Activated CD4-positive, alpha-beta T cell treated with anti-CD3 and anti-CD28 coated beads, Interleukin-2, Interleukin-4, amounts not matched to agents 100 ng/mL and 50 ng/mL, durations not matched to agents 16 hours and 8 hours (primary cell): ENCODE results near the gene B4GALT2.

Source experiments
- DNase-seq: peaks from one replicate; pipeline ENCODE4 v3.0.0-alpha.2; 2020; ENCODE audit warnings: low spot score

B4GALT2 gene

DNA sequence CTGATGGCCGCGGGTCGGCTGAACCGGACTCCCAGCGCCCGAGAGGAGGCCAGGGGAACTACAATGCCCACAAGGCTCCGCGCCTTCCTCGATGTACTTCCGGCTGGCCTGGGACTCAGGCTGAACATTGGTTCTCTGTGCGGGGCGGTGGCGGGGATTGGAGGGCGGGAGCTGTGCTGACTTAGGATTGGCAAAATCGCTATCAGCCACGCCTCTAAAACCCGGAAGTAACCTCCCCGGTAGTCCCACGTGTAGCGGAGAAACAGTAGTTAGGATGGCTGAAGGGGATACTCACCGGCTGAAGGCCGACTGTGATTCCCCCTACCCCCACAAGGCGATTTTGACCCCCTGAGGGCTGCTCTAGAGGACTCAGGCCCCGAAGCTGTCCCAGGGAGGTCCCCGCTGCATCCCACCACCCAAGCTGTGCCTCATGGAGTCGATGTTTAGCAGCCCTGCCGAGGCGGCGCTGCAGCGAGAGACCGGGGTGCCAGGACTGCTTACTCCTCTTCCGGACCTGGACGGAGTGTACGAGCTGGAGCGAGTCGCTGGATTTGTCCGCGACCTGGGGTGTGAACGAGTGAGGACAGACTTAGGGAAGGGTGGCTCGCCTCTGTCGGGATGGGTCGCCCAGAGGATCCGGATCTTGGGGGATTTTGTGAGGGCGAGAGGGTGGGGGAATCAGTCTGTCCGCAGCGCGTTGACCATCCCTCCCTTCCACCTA is 9.1 kb upstream of the B4GALT2 start, which contains the start of gene DPH2:
TSS of gene DPH2 (plus strand) at position 265 of the 721 bp plus-strand sequence. CDS start at position 431, 166 bp downstream.
- DNase-seq, result peak; percentile 98

DNA sequence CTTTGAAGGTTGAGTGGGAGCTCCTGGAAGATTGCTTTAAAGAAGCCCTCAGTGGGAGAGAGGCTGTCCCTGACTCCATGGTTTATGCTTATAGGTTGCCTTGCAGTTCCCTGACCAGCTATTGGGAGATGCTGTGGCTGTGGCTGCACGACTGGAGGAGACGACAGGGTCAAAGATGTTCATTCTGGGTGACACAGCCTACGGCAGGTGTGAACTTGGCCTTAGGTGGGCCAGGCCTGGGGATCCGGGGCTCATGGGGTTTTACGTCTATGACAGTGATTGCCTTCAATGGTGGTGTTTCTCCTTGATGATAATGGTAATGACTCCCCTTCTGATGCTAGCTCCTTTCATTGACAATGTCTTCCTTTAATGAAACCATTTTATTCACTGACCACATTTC is 8.5 kb upstream of the B4GALT2 start:
- DNase-seq, result no peak

DNA sequence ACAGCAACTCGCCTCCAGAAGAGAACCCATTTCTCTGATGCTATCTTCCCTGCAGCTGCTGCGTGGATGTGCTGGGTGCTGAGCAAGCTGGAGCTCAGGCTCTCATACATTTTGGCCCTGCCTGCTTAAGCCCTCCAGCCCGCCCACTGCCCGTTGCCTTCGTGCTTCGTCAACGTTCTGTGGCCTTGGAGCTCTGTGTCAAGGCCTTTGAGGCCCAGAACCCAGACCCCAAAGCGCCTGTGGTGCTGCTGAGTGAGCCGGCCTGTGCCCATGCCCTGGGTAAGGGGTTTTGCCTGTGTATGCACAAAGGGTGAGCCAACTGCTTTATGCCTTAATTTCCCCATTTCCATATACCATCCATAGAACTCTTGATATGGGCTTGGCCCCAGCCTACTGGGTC is 8.1 kb upstream of the B4GALT2 start:
- no peak for DNase-seq

DNA sequence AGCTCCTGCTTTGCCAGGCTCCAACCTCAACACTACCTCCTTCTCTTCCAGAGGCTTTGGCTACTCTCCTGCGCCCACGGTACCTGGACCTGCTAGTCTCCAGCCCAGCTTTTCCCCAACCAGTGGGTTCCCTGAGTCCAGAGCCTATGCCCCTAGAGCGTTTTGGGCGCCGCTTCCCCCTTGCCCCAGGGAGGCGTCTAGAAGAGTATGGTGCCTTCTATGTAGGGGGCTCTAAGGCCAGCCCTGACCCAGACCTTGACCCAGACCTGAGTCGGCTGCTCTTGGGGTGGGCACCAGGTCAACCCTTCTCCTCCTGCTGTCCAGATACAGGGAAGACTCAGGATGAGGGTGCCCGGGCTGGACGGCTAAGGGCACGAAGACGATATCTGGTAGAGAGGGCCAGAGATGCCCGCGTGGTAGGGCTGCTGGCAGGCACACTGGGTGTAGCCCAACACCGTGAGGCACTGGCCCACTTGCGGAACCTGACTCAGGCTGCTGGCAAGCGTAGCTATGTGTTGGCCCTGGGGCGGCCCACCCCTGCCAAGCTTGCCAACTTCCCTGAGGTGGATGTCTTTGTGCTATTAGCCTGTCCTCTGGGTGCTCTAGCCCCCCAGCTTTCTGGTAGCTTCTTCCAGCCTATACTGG is 7.6 kb upstream of the B4GALT2 start:
- no peak for DNase-seq

DNA sequence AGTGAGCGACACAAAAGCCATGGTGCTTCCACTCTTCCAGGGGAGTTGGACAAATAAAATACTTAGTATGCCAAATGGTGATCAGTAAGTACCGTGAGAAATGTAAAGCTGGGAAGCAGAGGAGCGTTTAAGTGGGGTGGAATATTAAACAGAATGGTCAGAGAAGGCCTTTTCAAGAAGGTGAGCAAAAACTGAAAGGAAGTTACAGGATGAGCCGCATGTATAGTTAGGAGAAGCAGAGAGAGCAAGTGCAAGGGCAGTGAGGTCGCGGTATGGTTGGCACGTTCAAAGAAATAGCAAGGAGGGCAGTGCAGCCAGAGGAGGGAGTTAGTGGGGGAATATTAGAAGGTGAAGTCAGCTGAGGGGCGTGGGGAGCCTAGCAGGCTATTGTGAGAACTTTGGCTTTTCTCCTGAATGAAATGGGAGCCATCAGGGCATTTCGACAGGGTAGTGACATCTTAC is 5.0 kb upstream of the B4GALT2 start:
- DNase-seq, result no peak

DNA sequence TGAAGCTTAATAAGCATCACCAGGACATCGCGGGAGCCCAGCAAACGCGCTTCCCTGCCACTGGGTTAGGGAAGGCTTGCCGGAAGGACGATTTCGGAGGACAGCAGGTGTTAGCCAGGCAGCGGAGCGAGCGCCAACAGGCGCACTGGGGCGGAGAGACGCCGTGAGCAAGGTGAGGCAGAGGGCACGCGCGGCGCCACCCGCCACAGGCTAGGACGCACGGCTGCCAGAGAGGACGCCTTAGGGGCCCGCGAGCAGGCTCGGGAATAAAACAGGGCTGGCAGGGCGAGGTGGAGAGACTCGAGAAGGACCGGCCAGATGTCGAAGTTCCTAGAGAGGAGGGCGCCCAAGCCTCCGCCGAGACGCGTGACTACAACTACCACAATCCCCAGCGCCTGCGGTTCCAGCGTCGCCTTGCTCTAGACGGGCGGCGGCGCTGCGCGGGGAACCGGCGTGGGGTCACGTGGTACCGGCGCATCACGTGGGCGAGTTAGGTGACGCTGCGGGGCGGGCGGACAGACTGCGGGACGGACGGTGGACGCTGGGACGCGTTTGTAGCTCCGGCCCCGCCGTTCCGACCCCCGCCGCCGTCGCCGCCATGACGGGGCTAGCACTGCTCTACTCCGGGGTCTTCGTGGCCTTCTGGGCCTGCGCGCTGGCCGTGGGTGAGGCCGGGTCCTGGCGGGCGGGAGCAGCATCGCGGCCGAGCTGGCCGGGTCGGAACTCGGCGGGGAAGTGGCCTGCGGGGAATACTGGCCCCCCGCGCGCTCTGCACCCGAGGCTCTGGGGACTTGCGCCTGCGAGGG is 4.4 kb upstream of the B4GALT2 start, which contains the start of gene ATP6V0B:
TSS of gene ATP6V0B (plus strand) at position 518 of the 806 bp plus-strand sequence. CDS start at position 599, 81 bp downstream.
- peak; percentile 95 for DNase-seq

DNA sequence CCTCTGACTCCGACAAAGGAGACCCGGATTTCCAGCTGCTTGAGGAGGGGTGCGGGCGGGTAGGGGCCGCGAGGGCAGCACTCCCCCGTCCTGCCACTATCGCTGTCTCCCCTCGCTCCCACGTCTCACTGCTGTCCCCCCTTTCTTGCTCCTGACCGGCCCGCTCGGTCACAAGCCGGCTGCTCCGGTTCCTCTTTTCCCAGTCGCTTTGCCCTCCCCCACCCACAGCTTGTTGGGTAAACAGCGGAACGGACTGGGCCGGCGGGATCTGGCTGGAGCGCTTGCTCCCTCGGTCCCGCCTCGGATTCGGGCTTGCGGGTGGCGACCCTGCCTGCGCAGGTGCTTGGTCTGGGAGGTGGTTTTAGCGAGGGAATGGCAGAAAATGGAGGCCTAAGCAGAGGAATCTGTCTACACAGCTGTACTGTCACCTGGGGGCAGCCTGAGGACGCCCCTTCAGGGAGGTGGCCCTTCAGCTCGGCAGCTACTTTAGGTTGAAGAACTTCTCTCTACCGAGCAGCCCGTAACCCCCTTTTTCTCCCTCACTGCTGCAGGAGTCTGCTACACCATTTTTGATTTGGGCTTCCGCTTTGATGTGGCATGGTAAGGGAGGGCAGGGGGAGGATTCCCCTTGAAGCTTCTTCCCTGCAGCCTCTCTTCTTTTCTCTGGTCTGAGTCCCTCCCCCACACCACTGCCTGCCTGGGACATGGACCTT is 3.6 kb upstream of the B4GALT2 start:
- peak; percentile 24 for DNase-seq

DNA sequence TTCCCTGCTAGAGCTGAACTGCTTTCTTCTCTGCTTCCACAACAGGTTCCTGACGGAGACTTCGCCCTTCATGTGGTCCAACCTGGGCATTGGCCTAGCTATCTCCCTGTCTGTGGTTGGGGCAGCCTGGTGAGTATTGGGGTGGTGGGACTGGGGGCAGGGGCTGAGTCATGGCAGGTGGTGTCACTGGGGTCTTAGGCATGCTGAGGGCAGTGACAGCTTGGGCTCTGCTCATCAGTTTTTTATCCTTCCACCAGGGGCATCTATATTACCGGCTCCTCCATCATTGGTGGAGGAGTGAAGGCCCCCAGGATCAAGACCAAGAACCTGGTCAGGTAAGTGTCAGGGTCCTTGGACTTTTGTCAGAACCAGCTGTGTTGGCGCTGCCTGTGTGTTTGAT is 3.0 kb upstream of the B4GALT2 start:
- DNase-seq, result no peak

DNA sequence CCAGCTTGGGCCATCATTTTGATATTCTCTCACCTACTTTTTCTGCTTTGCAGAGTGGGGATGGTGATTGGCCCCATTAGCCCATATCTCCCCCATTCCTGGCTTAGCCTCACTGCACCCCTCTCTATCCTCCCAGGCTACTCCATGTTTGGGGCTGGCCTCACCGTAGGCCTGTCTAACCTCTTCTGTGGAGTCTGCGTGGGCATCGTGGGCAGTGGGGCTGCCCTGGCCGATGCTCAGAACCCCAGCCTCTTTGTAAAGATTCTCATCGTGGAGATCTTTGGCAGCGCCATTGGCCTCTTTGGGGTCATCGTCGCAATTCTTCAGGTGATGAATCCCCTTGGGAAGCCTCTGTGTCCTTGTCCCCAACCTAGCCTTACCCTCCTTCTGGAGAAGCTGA is 2.1 kb upstream of the B4GALT2 start:
- no peak for DNase-seq

DNA sequence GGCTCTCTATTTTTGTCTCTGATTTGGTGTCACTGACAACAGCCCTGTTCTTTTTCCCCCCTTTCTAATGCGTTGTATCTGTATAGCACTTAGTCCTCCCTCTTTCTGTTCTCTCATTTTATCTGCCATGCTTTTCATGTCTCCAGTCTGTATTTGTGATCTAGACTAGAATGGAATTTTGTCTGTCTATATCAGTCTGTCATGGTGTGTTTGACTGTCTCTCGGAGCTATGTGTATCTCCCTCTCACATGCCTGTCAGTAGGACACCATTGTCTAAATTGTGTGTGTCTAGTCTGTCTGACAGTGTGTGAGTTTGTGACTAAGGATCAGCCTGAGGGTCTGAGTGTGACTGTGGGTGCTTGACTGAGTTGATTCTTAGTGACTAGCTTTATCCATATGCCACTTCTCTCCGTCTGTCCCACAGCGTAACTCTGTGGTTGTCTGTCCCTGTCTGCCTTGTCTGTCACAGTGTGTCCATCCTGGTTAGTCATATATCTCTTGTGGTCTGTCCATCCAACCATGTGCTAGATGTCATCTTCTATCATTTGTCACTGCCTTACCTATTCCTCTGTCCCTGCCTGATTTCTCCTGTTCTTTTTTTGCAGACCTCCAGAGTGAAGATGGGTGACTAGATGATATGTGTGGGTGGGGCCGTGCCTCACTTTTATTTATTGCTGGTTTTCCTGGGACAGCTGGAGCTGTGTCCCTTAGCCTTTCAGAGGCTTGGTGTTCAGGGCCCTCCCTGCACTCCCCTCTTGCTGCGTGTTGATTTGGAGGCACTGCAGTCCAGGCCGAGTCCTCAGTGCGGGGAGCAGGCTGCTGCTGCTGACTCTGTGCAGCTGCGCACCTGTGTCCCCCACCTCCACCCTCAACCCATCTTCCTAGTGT is 1.4 kb upstream of the B4GALT2 start:
- no peak for DNase-seq

DNA sequence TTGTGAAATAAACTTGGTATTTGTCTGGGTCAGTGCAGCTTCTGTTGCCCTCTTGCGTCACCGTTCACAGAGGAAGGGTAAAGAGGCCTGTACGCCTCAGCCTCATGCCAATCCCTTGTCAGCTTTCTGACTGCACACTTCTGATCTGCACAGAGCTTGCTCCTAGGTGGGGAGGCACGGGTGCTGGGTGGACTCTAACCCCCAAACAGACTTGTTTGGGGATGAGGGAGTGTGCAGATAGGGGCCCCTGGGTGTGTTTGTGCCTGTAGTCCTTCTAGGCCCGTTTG is 803 bp upstream of the B4GALT2 start:
- no peak for DNase-seq

DNA sequence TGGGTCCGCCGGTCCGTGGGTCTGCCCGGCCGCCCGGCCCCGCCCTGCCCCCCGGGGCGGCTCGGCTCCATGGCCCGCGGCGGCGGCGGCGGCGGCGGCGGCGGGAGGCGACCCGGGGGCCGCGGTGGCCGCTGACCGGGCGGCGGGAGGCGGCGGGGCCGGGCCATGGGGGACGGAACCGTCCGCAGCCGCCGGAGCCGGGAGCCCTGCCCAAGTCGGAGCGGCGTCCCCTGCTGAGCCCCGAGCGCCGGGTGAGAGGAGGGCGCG is 184 bp downstream of the B4GALT2 start:
- DNase-seq, result no peak

DNA sequence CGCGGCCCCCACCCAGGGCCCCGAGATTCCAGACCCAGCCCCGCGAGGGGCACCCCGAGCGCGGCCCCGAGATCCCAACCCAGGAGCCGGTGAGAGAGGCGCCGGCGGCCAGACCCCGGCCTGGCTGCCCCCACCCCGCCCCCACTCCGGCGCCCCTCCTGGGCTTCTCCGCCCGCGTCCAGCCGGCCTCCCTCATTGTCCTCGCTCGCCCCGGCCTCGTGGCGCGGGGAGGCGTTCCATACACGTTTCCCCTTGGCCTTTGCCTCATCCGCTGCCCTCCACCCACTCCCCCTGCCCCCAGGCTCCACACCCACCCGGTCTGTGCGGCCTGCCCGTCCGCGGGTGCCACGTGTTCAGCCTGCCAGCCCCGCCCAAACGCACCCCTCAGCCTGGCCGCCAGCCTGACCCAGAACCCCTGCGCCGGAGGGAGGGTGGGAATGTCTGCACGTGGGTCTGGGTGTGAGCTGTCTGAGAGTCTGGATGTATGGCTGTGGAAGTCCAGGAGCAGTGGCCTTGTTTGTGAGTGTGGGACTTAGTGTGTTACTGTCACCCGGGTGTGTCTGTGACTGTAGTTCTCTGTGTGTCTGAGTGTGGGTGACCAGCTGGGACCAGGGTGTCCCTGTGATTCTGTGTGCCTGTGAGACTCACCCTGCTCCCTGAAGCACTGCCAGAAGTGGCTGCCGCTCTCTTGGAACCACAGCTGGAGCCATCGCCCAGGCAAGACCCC is 681 bp downstream of the B4GALT2 start:
- DNase-seq, result peak; percentile 60

DNA sequence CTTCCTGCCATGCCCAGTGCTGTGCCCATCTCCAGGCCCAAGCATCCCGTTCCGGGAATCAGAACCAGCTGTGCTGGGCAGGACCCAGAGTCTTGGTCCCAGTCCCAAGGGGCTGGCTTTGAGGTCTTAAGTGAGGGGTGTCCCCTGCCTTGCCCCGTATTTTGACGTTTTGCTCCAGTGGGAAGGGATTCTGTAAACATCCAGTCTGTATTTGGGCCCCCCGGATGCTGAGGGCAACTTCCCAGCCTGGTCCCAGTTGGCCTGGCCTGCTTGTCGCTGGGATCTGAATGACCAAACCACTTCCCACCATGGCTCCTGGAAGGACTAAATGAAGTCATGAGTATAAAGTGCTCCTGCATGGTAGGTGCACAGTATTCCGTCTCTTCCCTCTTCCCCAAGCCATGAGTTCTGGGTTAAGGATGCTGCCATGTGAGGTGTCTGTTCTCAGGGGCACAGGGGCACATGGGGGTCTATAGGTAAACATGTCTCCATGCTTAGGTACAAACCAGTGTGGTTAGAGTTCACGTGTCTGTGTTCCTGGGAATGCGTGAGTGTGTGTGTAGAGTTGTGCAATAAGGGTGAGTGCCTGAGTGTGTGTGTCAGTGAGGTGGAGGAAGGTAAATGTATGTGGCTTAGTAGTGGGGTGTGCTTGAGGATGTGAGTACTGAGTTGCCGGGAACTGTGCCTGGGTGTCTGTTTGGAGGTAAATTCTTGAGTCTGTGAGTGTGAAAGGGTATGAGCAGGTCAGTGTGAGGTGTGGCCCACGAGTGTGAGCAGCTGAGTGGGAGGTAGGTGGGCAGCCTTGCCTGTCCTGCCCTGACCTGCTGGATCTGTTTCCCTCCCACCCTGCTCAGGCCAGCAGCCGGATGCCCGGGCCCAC is 1.5 kb downstream of the B4GALT2 start:
- no peak for DNase-seq

DNA sequence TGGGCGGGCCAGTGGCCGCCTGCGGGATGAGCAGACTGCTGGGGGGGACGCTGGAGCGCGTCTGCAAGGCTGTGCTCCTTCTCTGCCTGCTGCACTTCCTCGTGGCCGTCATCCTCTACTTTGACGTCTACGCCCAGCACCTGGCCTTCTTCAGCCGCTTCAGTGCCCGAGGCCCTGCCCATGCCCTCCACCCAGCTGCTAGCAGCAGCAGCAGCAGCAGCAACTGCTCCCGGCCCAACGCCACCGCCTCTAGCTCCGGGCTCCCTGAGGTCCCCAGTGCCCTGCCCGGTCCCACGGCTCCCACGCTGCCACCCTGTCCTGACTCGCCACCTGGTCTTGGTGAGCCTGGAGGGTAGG is 2.1 kb downstream of the B4GALT2 start:
- no peak for DNase-seq

DNA sequence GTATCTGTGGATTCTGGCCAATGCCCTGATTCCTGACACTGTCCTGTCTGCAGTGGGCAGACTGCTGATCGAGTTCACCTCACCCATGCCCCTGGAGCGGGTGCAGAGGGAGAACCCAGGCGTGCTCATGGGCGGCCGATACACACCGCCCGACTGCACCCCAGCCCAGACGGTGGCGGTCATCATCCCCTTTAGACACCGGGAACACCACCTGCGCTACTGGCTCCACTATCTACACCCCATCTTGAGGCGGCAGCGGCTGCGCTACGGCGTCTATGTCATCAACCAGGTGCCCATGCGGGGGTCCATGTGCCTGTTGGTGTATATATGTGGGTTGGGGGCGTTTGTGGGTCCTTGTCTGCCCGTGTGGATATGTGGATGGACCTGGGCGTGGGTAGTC is 2.6 kb downstream of the B4GALT2 start:
- no peak for DNase-seq

DNA sequence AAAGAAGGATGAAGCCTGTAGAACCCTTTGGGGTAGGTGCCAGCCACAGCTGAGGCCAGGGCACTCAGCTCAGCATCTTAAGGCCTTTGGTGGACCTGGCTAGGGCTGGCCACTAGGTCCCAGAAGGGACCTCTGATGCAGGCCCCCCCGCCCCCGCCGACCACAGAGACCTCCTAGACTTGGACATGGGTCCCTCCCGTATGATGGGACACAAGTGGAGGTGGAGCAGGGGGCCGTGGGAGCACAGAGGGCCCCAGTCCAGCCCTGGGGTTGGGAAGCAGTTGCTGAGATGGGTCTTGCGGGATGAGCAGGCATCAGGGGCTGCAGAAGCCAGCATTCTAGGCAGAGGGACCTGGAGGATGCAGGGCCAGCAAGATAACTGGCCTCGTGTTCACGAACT is 3.2 kb downstream of the B4GALT2 start:
- no peak for DNase-seq

DNA sequence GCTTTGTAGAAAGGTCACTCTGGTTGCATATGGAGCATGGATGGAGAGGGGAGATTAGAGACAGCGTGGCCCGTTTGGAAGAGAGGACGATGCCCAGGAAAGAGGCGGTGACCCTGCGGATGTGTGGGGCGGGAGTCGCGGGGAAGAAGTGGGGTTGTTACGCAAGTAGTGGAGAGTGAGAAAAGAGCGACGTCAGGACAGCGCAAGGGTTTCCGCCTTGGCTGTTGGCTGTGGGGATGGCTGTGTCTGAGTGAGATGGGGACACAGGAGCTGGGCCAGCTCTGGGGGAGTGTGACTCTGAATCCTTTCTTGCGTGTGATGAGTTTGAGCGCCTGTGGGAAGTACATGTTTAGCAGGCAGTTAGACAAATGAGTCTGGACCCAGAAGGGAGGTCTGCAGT is 3.8 kb downstream of the B4GALT2 start:
- DNase-seq, result no peak

DNA sequence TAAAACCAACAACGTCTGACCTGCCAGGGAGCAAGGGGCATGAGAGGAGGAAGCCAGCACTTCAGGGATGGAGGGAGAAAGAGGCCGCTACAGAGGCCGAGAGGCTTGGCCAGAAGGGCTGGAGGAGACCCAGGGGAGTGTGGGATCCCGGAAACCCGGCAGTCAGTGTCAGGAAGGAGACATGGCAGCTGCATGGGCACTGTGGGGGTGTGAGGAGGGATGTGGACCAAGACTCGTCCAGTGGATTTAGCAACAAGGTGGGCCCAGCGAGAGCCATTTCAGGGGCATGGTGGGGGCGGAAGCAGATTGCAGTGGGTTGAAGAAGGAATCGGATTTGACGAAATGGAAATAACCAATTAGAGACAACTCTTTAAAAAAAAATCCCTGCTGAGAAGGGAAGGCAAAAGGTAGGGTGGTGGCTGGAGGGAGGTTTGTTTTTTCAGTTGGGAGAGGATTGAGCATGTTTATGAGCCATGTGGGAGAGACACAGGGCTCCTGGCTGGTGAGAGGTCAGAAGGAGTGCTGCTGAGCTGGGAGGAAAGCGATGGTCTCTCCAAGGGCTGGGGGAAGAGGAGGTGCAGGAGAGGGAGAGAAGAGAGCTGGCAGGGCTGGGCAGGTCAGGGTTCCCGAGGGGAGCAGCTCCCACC is 4.4 kb downstream of the B4GALT2 start:
- DNase-seq, result no peak
